GM12874 (cell line): ENCODE results near the gene SYNGAP1.

ENCODE experiments used
- CTCF ChIP-seq: IDR thresholded peaks from 2 replicates; pipeline ENCODE4 v1.5.1; 2011; ENCODE audit warnings: low read depth, mild to moderate bottlenecking, control low read depth, low read length, moderate library complexity; ENCODE audit not compliant: insufficient read depth

The SYNGAP1 gene

DNA sequence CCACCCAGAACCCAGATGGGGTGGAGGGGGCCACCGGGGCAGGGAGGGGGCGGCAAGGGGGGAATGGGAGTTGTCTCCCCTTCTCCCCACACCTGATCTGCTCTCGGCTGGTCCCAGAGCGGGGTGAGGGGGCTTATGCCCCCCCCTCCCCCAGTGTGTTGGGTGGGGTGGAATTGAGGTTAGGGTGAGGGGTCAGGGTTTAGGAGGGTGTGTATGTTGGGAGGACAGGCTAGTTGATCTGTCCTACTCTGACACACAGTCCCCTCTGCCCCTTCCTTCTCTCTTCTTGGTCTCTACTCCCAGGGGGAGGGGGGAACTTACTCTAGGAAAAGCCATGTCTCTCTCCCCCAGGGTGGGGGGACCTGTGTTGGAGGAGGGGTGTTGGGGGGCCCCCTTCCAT, 32.6 kb downstream of the SYNGAP1 start:
- TF ChIP-seq CTCF = no peak

DNA sequence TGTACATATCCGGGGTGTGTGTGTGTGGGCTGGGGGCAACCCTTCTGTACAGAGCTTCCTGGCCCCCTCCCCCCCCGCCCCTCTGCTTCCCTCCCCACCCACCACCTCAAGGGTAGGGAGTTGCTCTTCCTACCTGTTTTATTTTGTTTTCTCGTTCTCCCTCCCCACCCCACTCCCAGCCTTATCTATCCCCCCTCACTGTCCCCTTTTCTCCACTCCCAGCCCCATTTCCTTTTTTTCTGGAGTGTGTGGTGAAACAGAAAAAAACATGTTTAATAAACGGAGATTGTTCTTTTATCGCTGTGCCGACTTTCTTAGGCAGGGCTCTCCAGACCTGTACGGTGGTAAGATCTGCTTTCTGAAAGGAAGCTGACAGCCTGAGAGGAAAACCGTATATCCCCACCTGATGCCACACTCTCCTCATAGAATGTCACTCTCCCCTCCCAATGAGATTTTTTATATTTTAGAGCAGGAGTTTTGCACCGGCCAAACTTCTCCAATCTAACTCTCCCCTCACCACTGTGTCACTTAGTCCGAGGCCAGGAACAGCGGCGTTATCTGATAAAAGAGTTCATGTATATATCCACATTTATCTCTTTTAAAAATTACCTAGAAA, 33.6 kb downstream of the SYNGAP1 start:
- no peak for TF ChIP-seq CTCF

DNA sequence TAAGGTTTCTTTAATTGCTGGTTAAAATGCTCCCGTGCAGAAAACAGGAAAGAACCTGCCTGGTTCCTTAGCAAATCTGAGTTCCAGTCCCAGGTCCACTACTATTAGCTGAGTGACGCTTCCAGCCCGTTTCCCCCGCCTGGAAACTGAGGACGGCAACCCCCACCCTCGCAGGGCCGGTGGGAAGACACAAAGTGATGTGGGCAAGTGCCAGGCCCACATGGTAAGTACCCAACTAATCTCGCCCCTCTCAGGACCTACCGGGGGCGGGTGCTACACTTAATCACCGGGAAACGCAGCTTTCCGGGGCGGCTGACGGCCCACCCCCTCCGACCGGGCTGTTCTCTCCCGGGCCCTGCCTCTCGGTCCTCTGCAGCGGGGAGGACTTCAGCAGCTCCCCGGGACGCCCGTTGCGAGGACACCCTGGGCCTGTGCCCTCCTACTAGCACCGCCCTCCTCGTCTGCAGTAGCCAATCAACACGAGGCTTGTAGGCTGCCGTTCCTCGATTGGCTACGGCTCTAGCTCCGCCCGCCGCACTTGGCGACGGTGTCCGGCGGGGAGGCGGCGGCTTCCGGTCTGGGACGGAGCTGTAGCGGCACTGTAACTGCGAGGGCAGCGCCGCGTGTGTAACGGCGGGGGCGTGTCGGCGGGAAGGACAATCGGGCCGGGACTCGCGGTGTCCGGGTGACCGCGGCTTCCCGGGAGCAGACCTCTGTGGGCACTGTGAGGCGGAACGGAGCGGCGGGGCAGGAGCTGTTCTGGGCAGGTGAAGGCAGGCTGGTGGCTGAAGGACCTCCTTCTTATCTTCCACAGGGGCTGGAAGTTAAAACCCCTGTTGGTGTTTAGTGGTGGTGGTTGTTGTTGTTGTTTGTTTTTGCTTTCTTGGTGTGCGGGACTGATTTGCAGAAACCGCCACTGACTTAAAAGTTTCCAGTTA, 34.4 kb downstream of the SYNGAP1 start, which contains the start of gene ZBTB9:
Gene ZBTB9 (plus strand): TSS at position 568 of the 938 bp plus-strand sequence. CDS start 525 bp downstream, outside the sequence.
- TF ChIP-seq CTCF = no peak

DNA sequence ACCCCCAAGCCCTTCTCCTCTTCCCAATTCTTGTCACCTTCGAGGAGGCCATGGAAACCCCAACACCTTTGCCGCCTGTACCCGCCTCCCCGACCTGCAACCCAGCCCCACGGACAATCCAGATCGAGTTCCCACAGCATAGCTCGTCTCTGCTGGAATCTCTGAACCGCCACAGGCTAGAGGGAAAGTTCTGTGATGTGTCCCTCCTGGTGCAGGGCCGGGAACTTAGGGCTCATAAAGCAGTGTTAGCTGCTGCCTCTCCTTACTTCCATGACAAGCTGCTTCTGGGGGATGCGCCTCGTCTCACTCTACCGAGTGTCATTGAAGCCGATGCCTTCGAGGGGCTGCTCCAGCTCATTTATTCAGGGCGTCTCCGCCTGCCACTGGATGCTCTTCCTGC, 35.2 kb downstream of the SYNGAP1 start:
- TF ChIP-seq CTCF = no peak

DNA sequence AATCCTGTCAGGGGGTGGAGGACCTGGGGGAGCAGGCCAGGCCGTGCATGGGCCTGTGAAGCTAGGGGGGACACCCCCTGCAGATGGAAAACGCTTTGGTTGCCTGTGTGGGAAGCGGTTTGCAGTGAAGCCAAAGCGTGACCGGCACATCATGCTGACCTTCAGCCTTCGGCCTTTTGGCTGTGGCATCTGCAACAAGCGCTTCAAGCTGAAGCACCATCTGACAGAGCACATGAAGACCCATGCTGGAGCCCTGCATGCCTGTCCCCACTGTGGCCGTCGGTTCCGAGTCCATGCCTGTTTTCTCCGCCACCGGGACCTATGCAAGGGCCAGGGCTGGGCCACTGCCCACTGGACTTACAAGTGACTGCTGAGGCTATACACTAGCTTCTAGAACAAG, 36.3 kb downstream of the SYNGAP1 start:
- TF ChIP-seq CTCF = no peak

- TF ChIP-seq CTCF = no peak
Observed at GRCh38 chr6:33458676-33459075, 38.8 kb downstream of the SYNGAP1 start.

DNA sequence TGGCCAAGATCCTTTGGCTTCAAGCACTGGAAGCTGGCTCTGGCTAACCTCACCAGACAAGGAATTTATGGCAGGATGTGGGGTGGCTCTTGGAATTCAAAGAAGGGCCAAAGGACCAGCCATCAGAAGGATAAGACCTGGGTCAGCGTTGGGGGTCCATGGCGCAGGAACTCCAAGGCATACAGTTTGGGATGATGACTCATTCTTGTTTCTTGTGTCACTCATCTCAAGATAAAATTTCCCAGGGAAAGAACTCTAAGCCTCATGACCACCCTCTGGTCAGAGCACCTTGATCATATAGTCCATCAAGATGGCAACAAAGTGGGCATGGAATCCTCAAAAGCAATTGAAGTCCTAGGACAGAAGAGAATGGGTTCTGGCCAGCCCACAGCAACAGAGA, 39.4 kb downstream of the SYNGAP1 start:
- no peak for TF ChIP-seq CTCF
